Hematopoietic multipotent progenitor cell treated with erythropoietin and hydrocortisone succinate and interleukin-3 and kit ligand, for 17 days (in vitro differentiated cells): ENCODE measurements around the gene PDX1.

Source experiments
- DNase-seq: peaks from one replicate; pipeline ENCODE4 v3.0.0-alpha.2; 2015; ENCODE audit warnings: low spot score

Gene PDX1

GRCh38 chr13:27922883-27923612 lies 3.2 kb downstream of the PDX1 start:
- DNase-seq: no peak

DNA sequence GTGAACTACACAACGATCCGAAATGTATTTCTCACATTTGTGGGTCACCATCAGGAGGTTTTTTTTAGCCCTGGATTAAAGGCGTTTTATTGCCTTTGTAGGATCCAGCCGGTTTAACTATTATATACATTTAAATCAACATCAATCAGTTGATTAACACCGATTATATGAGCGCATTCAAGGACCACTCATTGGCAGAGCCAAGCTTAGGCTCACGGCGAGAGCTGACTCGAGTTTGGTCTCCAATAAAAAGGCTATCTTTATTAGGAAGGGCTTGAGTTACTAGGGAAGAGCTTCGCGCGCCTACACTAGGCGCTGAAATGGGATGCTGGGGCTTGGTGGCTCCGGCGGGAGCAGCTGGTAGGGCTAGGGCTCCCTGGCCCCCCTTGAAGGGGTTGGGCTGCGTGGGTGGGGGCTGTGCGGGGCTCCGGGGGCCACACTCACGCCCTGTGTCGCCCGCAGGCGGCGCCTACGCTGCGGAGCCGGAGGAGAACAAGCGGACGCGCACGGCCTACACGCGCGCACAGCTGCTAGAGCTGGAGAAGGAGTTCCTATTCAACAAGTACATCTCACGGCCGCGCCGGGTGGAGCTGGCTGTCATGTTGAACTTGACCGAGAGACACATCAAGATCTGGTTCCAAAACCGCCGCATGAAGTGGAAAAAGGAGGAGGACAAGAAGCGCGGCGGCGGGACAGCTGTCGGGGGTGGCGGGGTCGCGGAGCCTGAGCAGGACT lies 4.2 kb downstream of the PDX1 start:
- DNase-seq: no peak

DNA sequence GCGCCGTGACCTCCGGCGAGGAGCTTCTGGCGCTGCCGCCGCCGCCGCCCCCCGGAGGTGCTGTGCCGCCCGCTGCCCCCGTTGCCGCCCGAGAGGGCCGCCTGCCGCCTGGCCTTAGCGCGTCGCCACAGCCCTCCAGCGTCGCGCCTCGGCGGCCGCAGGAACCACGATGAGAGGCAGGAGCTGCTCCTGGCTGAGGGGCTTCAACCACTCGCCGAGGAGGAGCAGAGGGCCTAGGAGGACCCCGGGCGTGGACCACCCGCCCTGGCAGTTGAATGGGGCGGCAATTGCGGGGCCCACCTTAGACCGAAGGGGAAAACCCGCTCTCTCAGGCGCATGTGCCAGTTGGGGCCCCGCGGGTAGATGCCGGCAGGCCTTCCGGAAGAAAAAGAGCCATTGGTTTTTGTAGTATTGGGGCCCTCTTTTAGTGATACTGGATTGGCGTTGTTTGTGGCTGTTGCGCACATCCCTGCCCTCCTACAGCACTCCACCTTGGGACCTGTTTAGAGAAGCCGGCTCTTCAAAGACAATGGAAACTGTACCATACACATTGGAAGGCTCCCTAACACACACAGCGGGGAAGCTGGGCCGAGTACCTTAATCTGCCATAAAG lies 4.8 kb downstream of the PDX1 start:
- DNase-seq: no peak

- DNase-seq: no peak
Measured at GRCh38 chr13:27925220-27925991, 5.6 kb downstream of the PDX1 start.

- no peak for DNase-seq
Measured at GRCh38 chr13:27926644-27927434, 7.0 kb downstream of the PDX1 start.

GRCh38 chr13:27927444-27928352 lies 7.9 kb downstream of the PDX1 start:
- DNase-seq: no peak

GRCh38 chr13:27928353-27928804 lies 8.6 kb downstream of the PDX1 start:
- no peak for DNase-seq

DNA sequence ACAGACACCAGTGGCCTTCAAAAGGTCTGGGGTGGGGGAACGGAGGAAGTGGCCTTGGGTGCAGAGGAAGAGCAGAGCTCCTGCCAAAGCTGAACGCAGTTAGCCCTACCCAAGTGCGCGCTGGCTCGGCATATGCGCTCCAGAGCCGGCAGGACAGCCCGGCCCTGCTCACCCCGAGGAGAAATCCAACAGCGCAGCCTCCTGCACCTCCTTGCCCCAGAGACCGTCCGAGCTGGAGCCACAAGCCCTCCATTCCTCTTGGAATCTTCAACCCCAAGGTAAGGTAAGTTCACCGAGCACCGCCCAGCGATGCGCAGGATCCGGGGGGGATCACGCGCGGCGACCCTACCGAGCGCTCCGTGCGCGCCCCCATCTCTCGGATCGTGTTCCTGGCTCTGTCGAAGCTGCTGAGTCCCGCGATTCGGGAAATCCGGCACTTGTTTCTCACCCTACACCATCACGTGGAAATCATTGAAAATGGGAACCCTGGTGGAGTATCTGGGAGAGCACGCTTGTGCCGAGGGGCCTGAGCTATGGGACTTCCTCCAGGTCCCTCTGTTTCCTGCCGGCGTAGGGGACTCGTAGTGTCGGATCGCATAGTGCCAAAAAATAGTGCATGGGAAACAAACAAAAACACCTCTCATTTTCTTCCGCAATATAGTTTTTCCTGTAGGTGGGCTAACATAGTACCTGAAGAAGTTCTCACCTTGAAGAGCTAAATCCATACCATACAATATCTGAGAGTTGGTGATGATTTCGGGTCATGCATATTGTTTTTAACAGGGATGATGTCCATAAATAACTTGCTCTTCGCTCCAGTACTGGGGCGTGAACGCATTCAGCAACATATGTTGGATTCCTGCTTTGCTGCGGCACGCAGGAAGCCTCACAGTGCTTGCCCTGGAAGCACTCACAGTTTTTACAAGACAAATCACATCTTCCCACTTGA lies 9.3 kb downstream of the PDX1 start:
- no peak for DNase-seq

GRCh38 chr13:27929868-27930267 lies 10.1 kb downstream of the PDX1 start:
- no peak for DNase-seq

- DNase-seq: no peak
Measured at GRCh38 chr13:27933118-27933517, 13.3 kb downstream of the PDX1 start.

DNA sequence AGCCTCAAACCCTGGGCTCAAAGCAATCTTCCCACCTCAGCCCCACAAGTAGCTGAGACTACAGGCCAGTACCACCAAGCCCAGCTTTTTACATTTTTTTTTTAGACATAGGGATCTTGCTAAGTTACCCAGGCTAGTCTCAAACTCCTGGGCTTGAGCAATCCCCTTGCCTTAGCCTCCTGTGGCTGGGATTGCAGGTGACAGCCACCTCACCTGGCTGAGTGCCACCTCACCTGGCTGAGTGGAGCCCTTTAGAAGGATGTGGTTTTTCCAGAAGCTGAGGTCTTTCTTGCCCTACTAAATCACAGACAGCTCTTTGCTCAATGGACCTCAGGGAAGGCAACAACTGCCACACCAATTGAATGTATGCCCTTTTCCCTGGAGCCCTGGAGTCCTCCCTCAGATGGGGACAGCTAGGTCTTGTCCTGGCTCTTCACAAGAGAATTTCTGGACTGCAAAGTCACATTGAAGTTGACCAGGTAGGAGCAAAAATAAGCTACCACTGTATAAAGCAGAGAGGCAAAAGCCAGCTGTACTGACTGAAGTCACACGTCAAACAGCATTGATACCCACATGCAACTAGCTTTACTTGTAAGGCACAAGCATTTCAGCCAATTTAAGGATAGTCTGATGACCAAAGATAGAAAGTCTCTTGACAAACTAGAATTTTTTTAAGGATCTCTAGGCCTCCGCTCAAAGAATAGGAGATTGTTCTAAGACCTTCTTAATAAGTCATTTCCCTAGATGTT lies 14.0 kb downstream of the PDX1 start:
- no peak for DNase-seq

DNA sequence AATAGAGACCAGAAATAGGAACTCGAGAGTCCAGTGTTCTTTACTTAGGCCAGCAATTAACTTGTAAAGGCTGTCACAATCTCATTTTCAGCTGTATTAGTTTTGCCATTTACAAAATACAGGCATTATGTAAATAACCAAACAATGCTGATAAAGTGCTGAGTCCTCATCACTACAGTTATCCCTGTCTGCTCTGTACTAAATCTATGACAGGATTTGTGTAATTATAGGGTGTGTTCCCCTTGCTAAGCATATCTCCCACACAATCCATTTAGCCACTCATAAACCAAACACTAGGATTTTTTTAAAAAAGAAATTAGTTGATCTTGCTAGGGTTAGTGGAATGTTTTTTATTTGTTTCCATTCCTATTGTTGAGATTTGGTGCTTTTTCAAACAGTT lies 23.2 kb downstream of the PDX1 start:
- no peak for DNase-seq

DNA sequence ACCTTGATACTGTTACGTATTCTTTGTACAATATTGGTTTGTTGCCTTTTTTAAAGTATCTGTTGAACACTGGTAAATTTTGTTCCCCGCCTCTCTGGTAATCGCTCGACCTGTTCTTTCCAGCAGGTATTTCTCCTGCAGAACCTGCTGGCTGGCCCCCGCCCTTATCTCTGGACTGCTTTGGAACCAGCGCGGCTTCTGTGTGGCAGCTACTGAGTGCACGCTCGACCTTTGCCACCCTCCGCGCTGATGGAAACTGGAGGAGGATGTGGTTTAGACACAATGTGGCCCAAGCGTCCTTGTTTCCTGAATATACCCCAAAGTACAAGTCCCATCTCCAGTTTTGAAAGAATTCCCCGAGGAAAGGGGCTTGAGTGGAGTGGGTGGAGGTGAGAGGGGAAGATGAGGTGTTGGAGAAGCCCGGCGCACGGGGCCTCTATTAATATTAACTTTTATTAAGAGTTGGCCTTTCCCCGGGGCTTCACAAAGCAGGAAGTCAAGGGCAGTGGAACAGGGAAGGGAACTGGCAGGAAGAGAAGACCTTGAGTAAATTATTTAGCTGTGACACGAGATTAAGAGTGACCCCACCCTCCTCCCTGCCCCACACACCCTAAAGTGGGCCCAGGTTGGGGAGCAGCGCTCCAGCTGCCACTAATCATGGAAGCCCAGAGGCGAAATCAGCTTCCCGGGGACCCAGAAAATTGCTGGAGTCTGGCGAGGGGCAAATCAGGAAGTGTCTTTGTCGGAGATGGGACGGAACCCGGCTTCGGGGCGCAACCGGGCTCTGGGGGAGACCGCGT lies 33.3 kb downstream of the PDX1 start:
- no peak for DNase-seq

- DNase-seq: peak; percentile 32
Measured at GRCh38 chr13:27953676-27954405, 34.0 kb downstream of the PDX1 start.

DNA sequence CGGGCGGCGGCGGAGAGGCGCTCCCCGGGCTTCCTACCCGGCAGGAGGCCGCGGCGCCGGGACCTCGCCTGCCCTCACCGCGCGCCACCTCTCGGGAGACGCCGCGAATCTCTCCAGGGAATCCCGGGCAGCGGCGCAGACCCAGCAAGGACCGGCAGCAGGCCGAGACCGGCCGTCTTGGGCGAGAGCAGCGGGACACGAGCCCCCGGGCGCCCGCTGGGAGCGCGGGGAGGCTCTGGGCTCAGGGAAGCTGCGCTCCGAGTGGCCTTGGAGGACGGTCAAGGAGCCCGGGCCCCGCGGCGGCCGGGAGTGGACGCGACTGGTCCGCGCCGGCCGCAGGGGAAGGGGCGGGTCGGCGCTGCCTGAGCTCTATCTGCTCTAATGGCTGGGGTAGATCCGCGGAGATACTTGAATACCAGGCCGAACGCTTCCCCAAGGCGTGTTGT lies 34.6 kb downstream of the PDX1 start:
- no peak for DNase-seq

DNA sequence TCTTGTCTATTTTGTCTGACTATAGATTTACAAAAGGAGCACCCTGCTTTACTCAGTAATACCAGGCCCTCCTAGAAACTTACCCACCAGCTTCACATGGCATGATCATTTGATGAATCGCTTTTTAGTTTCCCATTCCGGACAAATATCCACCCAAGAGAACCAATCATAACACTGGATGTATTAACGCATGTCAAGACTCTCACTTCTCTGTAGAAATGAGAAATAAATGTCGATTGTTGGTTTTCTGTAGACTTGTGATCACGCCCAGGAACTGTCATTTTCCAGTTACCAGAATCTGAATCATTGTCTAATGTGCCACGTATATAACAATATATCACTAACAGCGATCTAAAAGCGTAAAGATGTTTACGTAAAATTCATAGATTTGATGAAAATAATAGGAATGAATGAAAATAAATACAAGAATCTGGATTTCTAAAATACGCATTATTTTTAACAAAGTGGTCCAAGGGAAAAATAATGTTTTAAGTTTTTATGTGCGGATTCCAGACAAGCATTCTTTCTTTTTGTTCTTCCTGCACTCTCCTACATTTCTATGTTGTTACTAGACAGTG lies 35.3 kb downstream of the PDX1 start:
- no peak for DNase-seq
